Measurements from ENCODE around the gene PPID.
"Not testable (repeated sequence)": the region's sequence is repeated elsewhere in the genome, so short reads cannot be mapped to it uniquely, and the experiment has no call there.

The PPID gene

DNA sequence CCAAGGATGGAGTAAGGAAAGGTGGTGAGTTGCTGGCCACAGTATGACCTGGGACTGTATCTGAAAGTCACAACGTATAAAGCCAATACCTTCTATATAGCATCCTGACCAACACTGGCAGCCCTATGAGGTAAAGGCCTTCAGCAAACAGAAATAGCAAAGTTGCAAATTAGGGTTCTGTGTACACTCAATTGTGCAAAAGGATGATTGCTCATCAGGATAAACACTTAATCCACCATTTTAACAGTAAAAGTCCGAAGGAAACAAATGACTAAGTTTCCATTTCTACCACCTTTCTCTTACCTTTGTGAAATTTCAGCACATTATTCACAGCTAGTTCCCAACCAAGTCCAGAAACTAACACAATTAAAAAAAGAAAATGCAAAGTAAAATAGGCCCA is 44.3 kb upstream of the PPID start:
- TF ChIP-seq, protein P1, sequence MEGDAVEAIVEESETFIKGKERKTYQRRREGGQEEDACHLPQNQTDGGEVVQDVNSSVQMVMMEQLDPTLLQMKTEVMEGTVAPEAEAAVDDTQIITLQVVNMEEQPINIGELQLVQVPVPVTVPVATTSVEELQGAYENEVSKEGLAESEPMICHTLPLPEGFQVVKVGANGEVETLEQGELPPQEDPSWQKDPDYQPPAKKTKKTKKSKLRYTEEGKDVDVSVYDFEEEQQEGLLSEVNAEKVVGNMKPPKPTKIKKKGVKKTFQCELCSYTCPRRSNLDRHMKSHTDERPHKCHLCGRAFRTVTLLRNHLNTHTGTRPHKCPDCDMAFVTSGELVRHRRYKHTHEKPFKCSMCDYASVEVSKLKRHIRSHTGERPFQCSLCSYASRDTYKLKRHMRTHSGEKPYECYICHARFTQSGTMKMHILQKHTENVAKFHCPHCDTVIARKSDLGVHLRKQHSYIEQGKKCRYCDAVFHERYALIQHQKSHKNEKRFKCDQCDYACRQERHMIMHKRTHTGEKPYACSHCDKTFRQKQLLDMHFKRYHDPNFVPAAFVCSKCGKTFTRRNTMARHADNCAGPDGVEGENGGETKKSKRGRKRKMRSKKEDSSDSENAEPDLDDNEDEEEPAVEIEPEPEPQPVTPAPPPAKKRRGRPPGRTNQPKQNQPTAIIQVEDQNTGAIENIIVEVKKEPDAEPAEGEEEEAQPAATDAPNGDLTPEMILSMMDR (IDR thresholded peaks at IDR 0.05; ENCODE audit: control insufficient read depth, insufficient read depth, low read depth, low read length, missing control alignments): no peak
- DNase-seq (ENCODE audit: low read depth): no peak
- H3K4me3 ChIP-seq (ENCODE audit: control insufficient read depth, low read depth, low read length): no peak overlapping the region

DNA sequence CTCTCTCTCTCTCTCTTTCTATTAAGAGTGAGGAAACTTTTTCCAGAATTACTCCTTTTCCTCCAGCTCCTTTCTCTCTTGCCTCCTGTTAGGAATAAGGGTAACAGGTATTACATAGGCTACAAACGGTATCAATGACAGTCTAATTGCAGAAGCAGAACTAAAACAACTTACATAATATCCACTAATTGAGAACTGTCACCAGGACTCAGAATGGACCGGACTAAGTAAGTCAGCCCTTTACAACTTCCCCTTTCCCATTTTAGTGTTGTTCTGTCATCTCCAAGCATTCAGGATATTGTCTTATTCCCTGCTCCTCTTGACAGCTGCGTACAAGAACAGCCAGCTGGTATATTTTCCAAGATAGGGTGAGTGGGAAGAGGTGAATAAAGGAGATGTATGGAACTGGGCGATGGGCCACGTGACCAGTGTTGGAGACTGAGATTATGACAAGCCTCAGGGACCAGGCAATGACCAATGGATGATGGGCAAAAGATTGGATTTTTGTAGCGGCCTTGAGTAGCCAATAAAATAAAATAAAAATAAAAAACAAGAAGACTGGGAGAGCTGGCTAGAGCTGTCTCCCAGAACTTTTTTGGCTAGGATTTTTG is 43.3 kb upstream of the PPID start:
- TF ChIP-seq, protein P1 (IDR thresholded peaks at IDR 0.05; ENCODE audit: control insufficient read depth, insufficient read depth, low read depth, low read length, missing control alignments): no peak
- DNase-seq (ENCODE audit: low read depth): no peak

DNA sequence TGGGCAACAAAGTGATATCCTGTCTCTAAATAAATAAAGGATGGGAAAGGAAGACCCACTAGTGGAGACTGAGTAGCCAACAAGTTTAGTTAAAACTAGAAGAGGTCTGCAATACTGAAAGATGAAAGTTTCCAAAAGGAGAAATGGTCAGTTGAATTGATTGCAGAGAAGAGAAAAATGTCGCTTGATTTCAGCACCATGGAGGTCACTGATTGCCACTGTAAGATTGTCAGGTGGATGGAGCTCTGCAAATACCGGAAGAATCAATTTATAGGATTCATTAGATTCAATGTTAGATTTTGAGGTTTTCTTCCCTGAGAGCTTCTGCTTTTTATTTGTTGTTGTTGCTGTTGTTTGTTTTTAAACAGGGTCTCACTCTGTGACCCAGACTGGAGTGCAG is 40.3 kb upstream of the PPID start:
- DNase-seq (ENCODE audit: low read depth): no peak
- TF ChIP-seq, protein P1 (IDR thresholded peaks at IDR 0.05; ENCODE audit: control insufficient read depth, insufficient read depth, low read depth, low read length, missing control alignments): no peak
- no peak overlapping the region for H3K4me3 ChIP-seq (ENCODE audit: control insufficient read depth, low read depth, low read length)

More for the DNA sequence above, 43.3 kb upstream of the PPID start:
- H3K4me3 ChIP-seq (ENCODE audit: control insufficient read depth, low read depth, low read length): no peak overlapping the region

DNA sequence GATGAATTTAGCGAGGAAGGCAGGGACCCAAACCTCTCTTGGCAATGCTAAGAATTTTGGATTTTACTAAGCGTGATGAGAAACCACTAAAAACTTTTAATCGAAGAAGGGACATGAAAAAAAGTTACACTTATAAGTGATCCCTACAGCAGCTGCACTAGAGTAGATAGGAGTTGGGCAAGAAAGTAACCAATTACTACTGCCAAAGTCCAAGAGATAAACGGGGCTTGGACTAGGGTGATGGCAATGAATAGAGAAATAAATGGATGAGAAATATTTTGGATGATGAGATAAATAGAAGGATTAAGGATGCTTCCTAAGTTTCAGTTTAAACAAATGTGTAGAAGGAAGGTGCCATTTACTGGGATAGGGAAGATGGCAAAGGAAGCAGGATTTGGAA is 39.4 kb upstream of the PPID start:
- TF ChIP-seq, protein P1 (IDR thresholded peaks at IDR 0.05; ENCODE audit: control insufficient read depth, insufficient read depth, low read depth, low read length, missing control alignments): no peak
- DNase-seq (ENCODE audit: low read depth): no peak

DNA sequence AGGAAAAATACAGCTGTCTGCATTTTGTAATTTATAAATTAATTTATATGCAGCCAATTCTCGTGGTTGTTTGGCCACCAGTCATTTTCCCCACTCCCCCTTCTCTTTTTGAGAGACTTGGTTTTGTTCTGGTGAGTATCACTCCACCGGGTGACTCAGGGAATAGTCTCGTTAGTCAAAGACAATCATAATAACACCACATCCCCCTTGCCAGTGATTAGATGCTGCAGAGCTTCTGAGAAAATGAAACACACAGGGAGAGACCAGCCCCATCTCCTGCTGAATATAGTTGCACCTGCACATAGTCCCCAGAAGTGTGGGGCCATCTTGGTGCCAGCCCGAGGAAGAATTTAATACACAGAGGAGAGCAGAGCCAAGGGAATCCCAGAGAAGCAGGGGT is 37.7 kb upstream of the PPID start:
- no peak overlapping the region for H3K4me3 ChIP-seq (ENCODE audit: control insufficient read depth, low read depth, low read length)
- no peak for DNase-seq (ENCODE audit: low read depth)
- TF ChIP-seq, protein P1 (IDR thresholded peaks at IDR 0.05; ENCODE audit: control insufficient read depth, insufficient read depth, low read depth, low read length, missing control alignments): no peak

More for the DNA sequence above, 39.4 kb upstream of the PPID start:
- no peak overlapping the region for H3K4me3 ChIP-seq (ENCODE audit: control insufficient read depth, low read depth, low read length)

DNA sequence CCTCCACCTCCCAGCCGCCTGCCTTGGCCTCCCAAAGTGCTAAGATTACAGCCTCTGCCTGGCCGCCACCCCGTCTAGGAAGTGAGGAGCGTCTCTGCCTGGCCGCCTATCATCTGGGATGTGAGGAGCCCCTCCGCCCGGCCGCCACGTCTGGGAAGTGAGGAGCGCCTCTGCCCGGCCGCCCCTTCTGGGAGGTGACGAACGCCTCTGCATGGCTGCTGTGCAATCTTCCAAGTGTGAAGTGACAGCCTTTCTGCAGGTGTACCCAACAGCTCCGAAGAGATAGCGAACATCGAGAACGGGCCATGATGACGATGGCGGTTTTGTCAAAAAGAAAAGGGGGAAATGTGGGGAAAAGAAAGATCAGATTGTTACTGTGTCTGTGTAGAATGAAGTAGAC is 36.3 kb upstream of the PPID start:
- H3K4me3 ChIP-seq (ENCODE audit: control insufficient read depth, low read depth, low read length); DNase-seq (ENCODE audit: low read depth): not testable (repeated sequence)

DNA sequence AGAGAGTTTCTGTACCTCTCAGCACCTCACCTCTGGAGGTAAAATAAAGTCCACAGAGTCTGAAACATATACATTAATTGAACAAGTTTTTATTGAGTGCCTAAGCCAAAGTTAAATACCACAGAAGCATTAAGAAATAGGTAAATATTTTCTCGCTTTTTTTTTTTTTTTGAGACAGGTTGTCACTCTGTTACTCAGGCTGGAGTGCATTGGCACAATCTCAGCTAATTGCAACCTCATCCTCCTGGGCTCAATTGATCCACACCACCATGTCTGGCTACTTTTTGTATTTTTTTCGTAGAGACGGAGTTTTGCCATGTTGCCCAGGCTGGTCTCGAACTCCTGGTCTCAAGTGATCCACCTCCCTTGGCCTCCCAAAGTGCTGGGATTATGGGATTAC is 35.5 kb upstream of the PPID start:
- TF ChIP-seq, protein P1 (IDR thresholded peaks at IDR 0.05; ENCODE audit: control insufficient read depth, insufficient read depth, low read depth, low read length, missing control alignments): no peak
- DNase-seq (ENCODE audit: low read depth): no peak
- no peak overlapping the region for H3K4me3 ChIP-seq (ENCODE audit: control insufficient read depth, low read depth, low read length)
